ENCODE measurements around the gene AADAC. TPM values are rescaled to one million over a fixed set of nuclear protein-coding genes. Genes with fewer than 3 reads are reported as not detected.
"Not testable (repeated sequence)": the region's sequence is repeated elsewhere in the genome, so short reads cannot be mapped to it uniquely, and the experiment has no call there.

AADAC gene
- total RNA-seq, 1 donor from 2014 or later = 1.3 TPM

- peak overlapping the region; percentile 1 for H3K4me3 Mint-ChIP-seq
- no peak for DNase-seq (ENCODE audit: extremely low spot score, unreplicated experiment)
- H3K4me1 Mint-ChIP-seq (ENCODE audit: unreplicated experiment) = peaks cover 7% of the 10 kb centered on the region
- no peaks in the 10 kb centered on the region for H3K27me3 Mint-ChIP-seq
- peak overlapping the region; percentile 10 for H3K27ac Mint-ChIP-seq
- H3K36me3 Mint-ChIP-seq = no peaks in the 10 kb centered on the region
- no peak for TF ChIP-seq CTCF (conservative IDR thresholded peaks at IDR 0.05)
- H3K9me3 Mint-ChIP-seq = peaks cover 6% of the 10 kb centered on the region
Observed at GRCh38 chr3:151789853-151790463, 24.0 kb upstream of the AADAC start.

GRCh38 chr3:151790763-151791162, 23.2 kb upstream of the AADAC start:
- not testable (repeated sequence) for H3K27me3 Mint-ChIP-seq; H3K4me1 Mint-ChIP-seq (ENCODE audit: unreplicated experiment); H3K9me3 Mint-ChIP-seq; H3K4me3 Mint-ChIP-seq; H3K36me3 Mint-ChIP-seq; DNase-seq (ENCODE audit: extremely low spot score, unreplicated experiment); H3K27ac Mint-ChIP-seq

- peaks cover 7% of the 10 kb centered on the region for H3K4me1 Mint-ChIP-seq (ENCODE audit: unreplicated experiment)
- no peaks in the 10 kb centered on the region for H3K36me3 Mint-ChIP-seq
- H3K9me3 Mint-ChIP-seq = peaks cover 6% of the 10 kb centered on the region
- no peak overlapping the region for H3K4me3 Mint-ChIP-seq
- H3K27me3 Mint-ChIP-seq = no peaks in the 10 kb centered on the region
- TF ChIP-seq CTCF (conservative IDR thresholded peaks at IDR 0.05) = no peak
- no peak for DNase-seq (ENCODE audit: extremely low spot score, unreplicated experiment)
- H3K27ac Mint-ChIP-seq = no peak overlapping the region
Observed at GRCh38 chr3:151792411-151792810, 21.5 kb upstream of the AADAC start.

- H3K4me3 Mint-ChIP-seq = no peak overlapping the region
- no peaks in the 10 kb centered on the region for H3K36me3 Mint-ChIP-seq
- H3K27me3 Mint-ChIP-seq = no peaks in the 10 kb centered on the region
- peaks cover 7% of the 10 kb centered on the region for H3K4me1 Mint-ChIP-seq (ENCODE audit: unreplicated experiment)
- peaks cover 6% of the 10 kb centered on the region for H3K9me3 Mint-ChIP-seq
- no peak overlapping the region for H3K27ac Mint-ChIP-seq
- TF ChIP-seq CTCF (conservative IDR thresholded peaks at IDR 0.05) = no peak
- no peak for DNase-seq (ENCODE audit: extremely low spot score, unreplicated experiment)
Observed at GRCh38 chr3:151793636-151794035, 20.3 kb upstream of the AADAC start.

- H3K27me3 Mint-ChIP-seq = no peaks in the 10 kb centered on the region
- no peak overlapping the region for H3K27ac Mint-ChIP-seq
- peaks cover 7% of the 10 kb centered on the region for H3K4me1 Mint-ChIP-seq (ENCODE audit: unreplicated experiment)
- H3K4me3 Mint-ChIP-seq = no peak overlapping the region
- no peak for DNase-seq (ENCODE audit: extremely low spot score, unreplicated experiment)
- no peak for TF ChIP-seq CTCF (conservative IDR thresholded peaks at IDR 0.05)
- no peaks in the 10 kb centered on the region for H3K36me3 Mint-ChIP-seq
- peaks cover 6% of the 10 kb centered on the region for H3K9me3 Mint-ChIP-seq
Observed at GRCh38 chr3:151794080-151794479, 19.8 kb upstream of the AADAC start.

GRCh38 chr3:151795276-151795675, 18.6 kb upstream of the AADAC start:
- H3K27me3 Mint-ChIP-seq = no peaks in the 10 kb centered on the region
- TF ChIP-seq CTCF (conservative IDR thresholded peaks at IDR 0.05) = no peak
- H3K36me3 Mint-ChIP-seq = no peaks in the 10 kb centered on the region
- no peak for DNase-seq (ENCODE audit: extremely low spot score, unreplicated experiment)
- H3K4me3 Mint-ChIP-seq = no peak overlapping the region
- H3K27ac Mint-ChIP-seq = no peak overlapping the region
- H3K4me1 Mint-ChIP-seq (ENCODE audit: unreplicated experiment) = peaks cover under 1% of the 10 kb centered on the region
- peaks cover under 1% of the 10 kb centered on the region for H3K9me3 Mint-ChIP-seq
